Mucosa of descending colon (tissue), 3 donors: ENCODE results near the gene ALG3. TPM values are rescaled to one million over a fixed set of nuclear protein-coding genes. Genes with fewer than 3 reads are reported as not detected.

Experiments
- ATAC-seq: fragments of 200-7000 bp; cut with Tn5 transposase; one replicate; pipeline ENCODE4 v1.9.1; 2020; ENCODE audit warnings: mild to moderate bottlenecking, moderate library complexity
- DNase-seq, 3 donors: peaks; one replicate each; pipeline ENCODE4 v3.0.0-alpha.2; 2020
- H3K36me3 ChIP-seq: fragments of 200-600 bp; one replicate; pipeline ENCODE4 v1.8.0; 2021; ENCODE audit warnings: low read depth, mild to moderate bottlenecking
- H3K4me1 ChIP-seq: fragments of 200-600 bp; one replicate; pipeline ENCODE4 v1.8.0; 2021; ENCODE audit warnings: low read depth, mild to moderate bottlenecking
- H3K4me3 ChIP-seq: fragments of 200-600 bp; one replicate; pipeline ENCODE4 v1.8.0; 2021; ENCODE audit warnings: mild to moderate bottlenecking
- H3K9me3 ChIP-seq: fragments of 200-600 bp; one replicate; pipeline ENCODE4 v1.8.0; 2021; ENCODE audit warnings: mild to moderate bottlenecking
- intact Hi-C, 2 donors: fragments of 100-400 bp; cut with DNase I in 1 of 2; cut with micrococcal nuclease in 1 of 2; formaldehyde crosslinking; loops; one replicate each; pipeline versions ENCODE4 v1.11.0 to v1.11.1; 2022; cut with DNase I, micrococcal nuclease
- total RNA-seq, 3 donors: library from RNA; stranded (reverse); fragmentation: NEBNext Ultra II Directional in 2 of 3; extraction: Animal tissue kit (Norgen Biotek cat#: 25700) in 2 of 3; gene quantifications; one replicate each; pipeline versions ENCODE4 v1.2.1 to v1.2.4, GENCODE V29; 2021 to 2023
- TF ChIP-seq, protein P1 (sequence below): fragments of 200-600 bp; IDR thresholded peaks from one replicate; pipeline ENCODE4 v1.8.0; 2022; ENCODE audit warnings: antibody characterized with exemption, mild to moderate bottlenecking
- donor health status: DM: no; HTN: no; CAD: no; lungs with moderate emphysema.
- donor health status: DM: no; HTN: no; CAD: no.
- donor health status: DM: no; HTN: yes; CAD: no.

The ALG3 gene
- total RNA-seq, 3 donors from 2014 or later, result 30.8 to 39.9 (median 34.5) TPM

DNA sequence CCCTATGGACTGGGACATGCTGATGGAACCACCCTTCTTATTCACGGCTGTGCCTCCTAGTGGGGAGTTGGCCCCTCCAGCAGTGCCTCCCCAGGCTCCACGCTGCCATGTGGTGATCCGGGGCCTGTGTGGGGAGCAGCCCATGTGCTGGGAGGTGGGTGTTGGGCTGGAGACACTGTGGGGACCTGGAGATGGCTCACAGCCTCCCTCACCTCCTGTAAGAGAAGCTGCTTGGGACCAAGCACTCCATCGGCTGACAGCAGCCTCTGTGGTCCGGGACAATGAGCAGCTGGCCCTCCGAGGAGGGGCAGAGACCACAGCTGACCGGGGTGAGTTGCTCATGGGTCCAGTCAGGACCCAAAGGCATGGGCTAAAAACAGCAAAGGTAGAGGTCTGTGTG, 9.1 kb downstream of the ALG3 start:
- intact Hi-C loops, result no loop called here
- Histone ChIP-seq H3K9me3 (no peaks in the 10 kb centered on the region), H3K4me1 (no peaks in the 10 kb centered on the region), H3K4me3 (no peak overlapping the region), H3K36me3 (no peaks in the 10 kb centered on the region)
- DNase-seq (no peak), ATAC-seq (no peak)
- TF ChIP-seq, protein P1, sequence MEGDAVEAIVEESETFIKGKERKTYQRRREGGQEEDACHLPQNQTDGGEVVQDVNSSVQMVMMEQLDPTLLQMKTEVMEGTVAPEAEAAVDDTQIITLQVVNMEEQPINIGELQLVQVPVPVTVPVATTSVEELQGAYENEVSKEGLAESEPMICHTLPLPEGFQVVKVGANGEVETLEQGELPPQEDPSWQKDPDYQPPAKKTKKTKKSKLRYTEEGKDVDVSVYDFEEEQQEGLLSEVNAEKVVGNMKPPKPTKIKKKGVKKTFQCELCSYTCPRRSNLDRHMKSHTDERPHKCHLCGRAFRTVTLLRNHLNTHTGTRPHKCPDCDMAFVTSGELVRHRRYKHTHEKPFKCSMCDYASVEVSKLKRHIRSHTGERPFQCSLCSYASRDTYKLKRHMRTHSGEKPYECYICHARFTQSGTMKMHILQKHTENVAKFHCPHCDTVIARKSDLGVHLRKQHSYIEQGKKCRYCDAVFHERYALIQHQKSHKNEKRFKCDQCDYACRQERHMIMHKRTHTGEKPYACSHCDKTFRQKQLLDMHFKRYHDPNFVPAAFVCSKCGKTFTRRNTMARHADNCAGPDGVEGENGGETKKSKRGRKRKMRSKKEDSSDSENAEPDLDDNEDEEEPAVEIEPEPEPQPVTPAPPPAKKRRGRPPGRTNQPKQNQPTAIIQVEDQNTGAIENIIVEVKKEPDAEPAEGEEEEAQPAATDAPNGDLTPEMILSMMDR, result no peak

DNA sequence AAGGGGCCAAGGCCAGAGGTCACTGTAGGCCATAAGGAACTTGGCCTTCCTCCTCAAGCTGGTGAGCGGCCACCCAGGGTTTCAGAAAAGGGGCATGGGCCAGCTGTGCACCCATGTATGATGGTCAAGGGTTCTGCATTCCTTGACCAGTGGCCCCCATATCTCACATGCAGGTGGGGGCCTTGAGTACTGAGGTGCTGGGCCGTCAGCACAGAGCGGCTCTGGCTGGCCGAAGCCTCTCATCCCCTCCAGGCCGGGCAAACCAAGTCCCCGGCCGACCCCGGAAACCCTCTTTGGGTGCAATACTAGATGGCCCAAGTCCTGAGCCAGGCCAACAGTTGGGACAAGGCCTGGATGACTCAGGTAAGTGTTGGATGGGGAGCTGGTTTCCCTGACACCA, 9.5 kb downstream of the ALG3 start:
- no peak overlapping the region for H3K4me3 ChIP-seq
- no peaks in the 10 kb centered on the region for H3K9me3 ChIP-seq
- ATAC-seq (no peak), DNase-seq (peak in 1 of 3 donors; percentile 46)
- TF ChIP-seq, protein P1, result no peak
- no peaks in the 10 kb centered on the region for H3K36me3 ChIP-seq
- no peaks in the 10 kb centered on the region for H3K4me1 ChIP-seq
- intact Hi-C loops, result no loop called here

DNA sequence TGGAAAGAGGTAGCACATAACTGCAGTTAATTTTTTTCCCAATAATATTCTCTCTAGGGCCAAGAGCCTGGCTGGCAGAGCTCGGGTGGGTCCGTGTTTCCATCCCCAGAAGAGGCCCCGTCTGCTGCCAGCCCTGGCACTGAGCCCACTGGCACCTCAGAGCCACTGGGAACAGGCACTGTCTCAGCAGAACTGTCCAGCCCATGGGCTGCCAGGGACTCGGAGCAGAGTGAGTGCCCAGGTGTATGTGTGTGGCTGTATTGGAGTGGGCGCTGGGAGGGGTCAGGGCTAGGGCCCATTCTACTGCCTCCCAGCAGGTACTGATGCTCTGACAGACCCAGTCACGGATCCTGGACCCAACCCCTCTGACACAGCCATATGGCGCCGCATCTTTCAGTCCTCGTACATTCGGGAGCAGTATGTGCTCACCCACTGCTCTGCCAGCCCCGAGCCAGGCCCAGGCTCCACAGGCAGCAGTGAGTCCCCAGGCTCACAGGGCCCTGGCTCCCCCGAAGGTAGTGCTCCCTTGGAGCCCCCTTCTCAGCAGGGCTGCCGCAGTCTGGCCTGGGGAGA, 10.4 kb downstream of the ALG3 start:
- H3K36me3 ChIP-seq, result no peaks in the 10 kb centered on the region
- no peaks in the 10 kb centered on the region for H3K4me1 ChIP-seq
- no peaks in the 10 kb centered on the region for H3K9me3 ChIP-seq
- peak in 1 of 3 donors; percentile 44 for DNase-seq
- H3K4me3 ChIP-seq, result no peak overlapping the region
- ATAC-seq, result no peak
- TF ChIP-seq, protein P1, result no peak
- intact Hi-C loops, result no loop called here

DNA sequence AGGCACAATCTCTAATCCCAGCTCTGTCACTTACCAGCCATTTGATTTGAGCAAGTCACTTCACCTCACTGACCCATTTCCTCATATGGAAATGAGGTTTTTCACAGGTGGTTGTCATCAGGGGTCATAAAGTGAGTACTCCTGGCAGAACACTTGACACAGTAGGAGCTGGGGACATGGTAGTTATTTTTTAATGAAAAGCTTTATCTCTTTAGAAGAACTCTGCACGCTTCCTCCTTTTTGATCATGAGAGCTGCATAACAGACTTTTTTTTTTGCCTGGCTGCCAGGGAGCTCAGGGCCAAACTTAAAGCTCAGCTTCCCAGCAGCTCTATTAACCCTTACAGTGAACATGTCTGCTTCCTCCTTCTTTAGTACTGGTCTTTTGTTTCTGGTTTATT, 11.0 kb downstream of the ALG3 start:
- intact Hi-C loops, result no loop called here
- DNase-seq (no peak), ATAC-seq (no peak)
- Histone ChIP-seq H3K36me3 (no peaks in the 10 kb centered on the region), H3K9me3 (no peaks in the 10 kb centered on the region), H3K4me1 (no peaks in the 10 kb centered on the region), H3K4me3 (no peak overlapping the region)
- TF ChIP-seq, protein P1, result no peak

DNA sequence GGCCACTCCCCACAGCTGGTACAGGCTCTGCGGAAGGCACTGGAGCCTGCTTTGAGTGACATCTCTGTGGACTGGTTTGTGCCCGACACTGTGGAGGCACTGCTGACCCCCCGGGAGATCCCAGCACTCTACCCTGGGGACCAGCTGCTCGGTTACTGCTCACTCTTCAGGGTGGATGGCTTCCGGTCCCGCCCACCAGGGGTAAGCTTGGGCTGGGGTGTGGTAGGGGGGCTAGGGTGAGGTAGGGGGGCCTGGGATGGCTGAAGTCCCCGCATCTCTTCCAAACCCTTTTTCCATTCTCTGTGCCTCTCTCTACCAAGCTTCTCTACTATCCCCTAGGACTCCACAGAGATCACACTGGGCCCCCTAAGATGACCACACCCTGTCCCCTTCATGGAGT, 11.6 kb downstream of the ALG3 start:
- intact Hi-C loops, result no loop called here
- ATAC-seq (no peak), DNase-seq (no peak)
- Histone ChIP-seq H3K36me3 (no peaks in the 10 kb centered on the region), H3K9me3 (no peaks in the 10 kb centered on the region), H3K4me1 (no peaks in the 10 kb centered on the region), H3K4me3 (no peak overlapping the region)
- TF ChIP-seq, protein P1, result no peak

DNA sequence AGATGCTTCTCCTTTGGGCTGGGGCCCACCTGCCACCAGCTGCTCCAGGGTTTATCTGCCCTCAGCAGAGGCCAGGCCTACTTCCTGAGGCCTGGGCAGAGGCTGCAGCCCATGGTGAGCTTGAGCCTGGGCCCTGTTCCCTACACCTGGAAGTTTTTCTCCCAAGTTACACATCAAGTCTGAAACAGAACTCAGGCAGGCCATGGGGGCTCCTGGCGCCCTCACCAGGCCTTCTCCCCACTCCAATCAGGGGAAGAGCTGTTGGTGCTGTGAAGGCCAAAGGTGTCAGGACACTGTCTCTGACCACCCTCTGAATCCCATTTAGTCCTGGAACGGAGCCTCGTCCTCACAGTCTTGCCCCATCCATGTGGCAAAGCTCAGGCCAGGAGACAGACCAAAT, 12.1 kb downstream of the ALG3 start:
- peak in 1 of 3 donors; percentile 27 for DNase-seq
- no peaks in the 10 kb centered on the region for H3K36me3 ChIP-seq
- intact Hi-C loops, result no loop called here
- TF ChIP-seq, protein P1, result no peak
- H3K9me3 ChIP-seq, result no peaks in the 10 kb centered on the region
- H3K4me3 ChIP-seq, result no peak overlapping the region
- no peak for ATAC-seq
- no peaks in the 10 kb centered on the region for H3K4me1 ChIP-seq
